HFFc6 (cell line): ENCODE data around the gene MRM3. TPM values are rescaled to one million over a fixed set of nuclear protein-coding genes. Genes with fewer than 3 reads are reported as not detected.

Experiments
- DNase-seq: peaks from one replicate; pipeline ENCODE4 v3.0.0-alpha.2; 2018
- H3K27ac Mint-ChIP-seq: 2 replicates; pipeline ENCODE4 v1.8.0; 2020; ENCODE audit warnings: mild to moderate bottlenecking, mixed read lengths
- H3K27me3 Mint-ChIP-seq: 2 replicates; pipeline ENCODE4 v1.8.0; 2021; ENCODE audit warnings: mild to moderate bottlenecking, moderate library complexity, mixed read lengths; ENCODE audit not compliant: insufficient read depth
- H3K36me3 Mint-ChIP-seq: 2 replicates; pipeline ENCODE4 v1.8.0; 2021; ENCODE audit warnings: low read depth, mixed read lengths
- H3K4me1 Mint-ChIP-seq: 2 replicates; pipeline ENCODE4 v1.8.0; 2020; ENCODE audit warnings: low read depth, mixed read lengths
- H3K4me3 Mint-ChIP-seq: 2 replicates; pipeline ENCODE4 v1.8.0; 2020; ENCODE audit warnings: mild to moderate bottlenecking, moderate library complexity, mixed read lengths
- H3K9me3 Mint-ChIP-seq: 2 replicates; pipeline ENCODE4 v1.8.0; 2020; ENCODE audit warnings: mild to moderate bottlenecking, mixed read lengths
- CTCF ChIP-seq: fragments of 200-600 bp; sonication (generic); IDR thresholded peaks from 2 replicates; pipeline ENCODE4 v1.5.0; 2021; ENCODE audit warnings: antibody characterized with exemption, mild to moderate bottlenecking
- total RNA-seq, 6 experiments: library from RNA; stranded (reverse); fragmentation: NEBNext Ultra II Directional; extraction: Animal tissue kit (Norgen Biotek cat#: 25700); gene quantifications; 2 replicates in 1 of 6; 3 replicates in 5 of 6; pipeline ENCODE4 v1.2.3, GENCODE V29; 2021

The MRM3 gene
- total RNA-seq, 6 experiments from 2014 or later = 10.9 to 13.4 (median 12.8) TPM

- peaks cover 29% of the 10 kb centered on the region for H3K36me3 Mint-ChIP-seq
- H3K9me3 Mint-ChIP-seq = peaks cover 6% of the 10 kb centered on the region; the same call in 1 of the 2 replicates
- H3K27me3 Mint-ChIP-seq = peaks cover 7% of the 10 kb centered on the region
- DNase-seq = no peak
- H3K4me1 Mint-ChIP-seq = peaks cover 18% of the 10 kb centered on the region
- H3K27ac Mint-ChIP-seq = no peak overlapping the region
- no peak overlapping the region for H3K4me3 Mint-ChIP-seq
- no peak for TF ChIP-seq CTCF
Measured at GRCh38 chr17:814371-814770, 32.2 kb downstream of the MRM3 start.

GRCh38 chr17:819251-819650, 37.1 kb downstream of the MRM3 start:
- H3K9me3 Mint-ChIP-seq = no peaks in the 10 kb centered on the region
- peaks cover 14% of the 10 kb centered on the region for H3K36me3 Mint-ChIP-seq
- H3K27me3 Mint-ChIP-seq = 0 out of 2 replicates have a peak, but pooled peaks cover 2% of the 10 kb centered on the region
- no peak for DNase-seq
- H3K4me3 Mint-ChIP-seq = no peak overlapping the region
- H3K4me1 Mint-ChIP-seq = no peaks in the 10 kb centered on the region
- TF ChIP-seq CTCF = no peak
- H3K27ac Mint-ChIP-seq = no peak overlapping the region

GRCh38 chr17:823501-823902, 41.3 kb downstream of the MRM3 start:
- Mint-ChIP-seq H3K36me3 (peaks cover 10% of the 10 kb centered on the region), H3K4me3 (no peak overlapping the region)

GRCh38 chr17:824378-824777, 42.2 kb downstream of the MRM3 start:
- no peak for TF ChIP-seq CTCF
- Mint-ChIP-seq H3K9me3 (no peaks in the 10 kb centered on the region), H3K36me3 (peaks cover 10% of the 10 kb centered on the region), H3K27ac (no peak overlapping the region), H3K4me3 (no peak overlapping the region), H3K4me1 (peaks cover 5% of the 10 kb centered on the region; the same call in 1 of the 2 replicates), H3K27me3 (peaks cover 8% of the 10 kb centered on the region)
- no peak for DNase-seq

More at GRCh38 chr17:823501-823902, 41.3 kb downstream of the MRM3 start:
- Mint-ChIP-seq H3K27ac (no peak overlapping the region), H3K27me3 (peaks cover 8% of the 10 kb centered on the region), H3K4me1 (peaks cover under 1% of the 10 kb centered on the region; the same call in 1 of the 2 replicates), H3K9me3 (no peaks in the 10 kb centered on the region)
- TF ChIP-seq CTCF = no peak
- DNase-seq = no peak

GRCh38 chr17:825216-825615, 43.1 kb downstream of the MRM3 start:
- Mint-ChIP-seq H3K4me3 (no peak overlapping the region), H3K27ac (no peak overlapping the region), H3K27me3 (peaks cover 6% of the 10 kb centered on the region), H3K36me3 (peaks cover 13% of the 10 kb centered on the region), H3K9me3 (peaks cover 4% of the 10 kb centered on the region; the same call in 1 of the 2 replicates), H3K4me1 (peaks cover 5% of the 10 kb centered on the region; the same call in 1 of the 2 replicates)
- DNase-seq = no peak
- no peak for TF ChIP-seq CTCF
